H1 (cell line): ENCODE results near the gene SERTAD2. TPM values are rescaled to one million over a fixed set of nuclear protein-coding genes. Genes with fewer than 3 reads are reported as not detected.

Source experiments
- CTCF ChIA-PET: fragments of 300-600 bp; sonication (Branson Sonifier 250); formaldehyde crosslinking; loops from one replicate; lab custom pipeline; 2021; ENCODE audit not compliant: partially characterized antibody; lab: Charles Lee
- POLR2A ChIA-PET: fragments of 300-600 bp; sonication (Branson Sonifier 250); formaldehyde crosslinking; loops from one replicate; lab custom pipeline; 2021; ENCODE audit warnings: inconsistent platforms; ENCODE audit not compliant: partially characterized antibody; lab: Charles Lee
- DNase-seq, 2 experiments: peaks; one replicate each; pipeline versions ENCODE4 v3.0.0 to v3.0.0-alpha.2; 2010 to 2022; ENCODE audit warnings: low spot score in 2 of 2, low read depth in 1 of 2, mixed read lengths in 1 of 2
- FAIRE-seq: peaks from 2 replicates; lab custom pipeline; 2011; peaks lifted over from hg19 to GRCh38; lab: Jason Lieb, UNC
- H2AFZ ChIP-seq: 2 replicates; pipeline ENCODE4 v1.8.1; 2012; ENCODE audit warnings: low read length, inconsistent platforms
- H2AK5ac ChIP-seq: 2 replicates; pipeline ENCODE4 v1.6.1; 2013; ENCODE audit warnings: low read depth, low read length
- H2BK120ac ChIP-seq: replicated peaks from 2 replicates; pipeline ENCODE3; 2013; ENCODE audit warnings: low read depth, low read length, inconsistent platforms
- H2BK12ac ChIP-seq: 2 replicates; pipeline ENCODE4 v1.6.1; 2013; ENCODE audit warnings: low read depth, low read length
- H2BK15ac ChIP-seq: 2 replicates; pipeline ENCODE4 v1.6.1; 2013; ENCODE audit warnings: low read length
- H2BK20ac ChIP-seq: 2 replicates; pipeline ENCODE4 v1.6.1; 2013; ENCODE audit warnings: low read length
- H2BK5ac ChIP-seq: 2 replicates; pipeline ENCODE4 v1.6.1; 2013; ENCODE audit warnings: low read depth, low read length
- H3K14ac ChIP-seq: 2 replicates; pipeline ENCODE4 v1.6.1; 2013; ENCODE audit warnings: inconsistent platforms; ENCODE audit not compliant: insufficient read length
- H3K18ac ChIP-seq: 2 replicates; pipeline ENCODE4 v1.6.1; 2013; ENCODE audit warnings: low read length; ENCODE audit errors: extremely low read depth
- H3K23ac ChIP-seq: 2 replicates; pipeline ENCODE4 v1.6.1; 2013; ENCODE audit warnings: inconsistent platforms; ENCODE audit not compliant: insufficient read length
- H3K23me2 ChIP-seq: 2 replicates; pipeline ENCODE4 v1.6.1; 2013; ENCODE audit warnings: low read depth, low read length
- H3K27ac ChIP-seq: 2 replicates; pipeline ENCODE4 v1.6.1; 2011; ENCODE audit warnings: low read depth, low read length, inconsistent platforms
- H3K27me3 ChIP-seq, 4 experiments: replicated peaks in 1 of 4; 1 replicate in 1 of 4; 2 replicates in 3 of 4; pipeline versions ENCODE4 v1.6.1 to v1.8.1; 2011 to 2013; ENCODE audit warnings: low read length in 3 of 4, mild to moderate bottlenecking in 3 of 4, inconsistent platforms in 2 of 4, mixed read lengths in 2 of 4, moderate library complexity in 1 of 4; ENCODE audit not compliant: control insufficient read depth in 3 of 4, insufficient read depth in 3 of 4; ENCODE audit errors: extremely low read depth in 1 of 4
- H3K36me3 ChIP-seq, 4 experiments: 2 replicates each; pipeline versions ENCODE4 v1.6.1 to v1.8.1; 2011 to 2013; ENCODE audit warnings: mild to moderate bottlenecking in 4 of 4, low read length in 3 of 4, moderate library complexity in 2 of 4, control low read depth in 1 of 4, inconsistent platforms in 1 of 4; ENCODE audit not compliant: insufficient read depth in 4 of 4, control insufficient read depth in 2 of 4
- H3K4ac ChIP-seq: replicated peaks from 2 replicates; pipeline ENCODE3; 2013; ENCODE audit warnings: low read length, low read depth, mixed read lengths, inconsistent platforms; ENCODE audit not compliant: insufficient read length
- H3K4me1 ChIP-seq, 4 experiments: replicated peaks in 1 of 4; 1 replicate in 1 of 4; 2 replicates in 3 of 4; pipeline versions ENCODE4 v1.6.1 to v1.8.1; 2011 to 2013; ENCODE audit warnings: low read length in 3 of 4, inconsistent platforms in 2 of 4, mixed read lengths in 1 of 4; ENCODE audit not compliant: insufficient read depth in 4 of 4, control insufficient read depth in 3 of 4
- H3K4me2 ChIP-seq, 2 experiments: 2 replicates each; pipeline versions ENCODE4 v1.6.1 to v1.8.1; 2011 to 2013; ENCODE audit warnings: low read depth in 2 of 2, low read length in 2 of 2, control low read depth in 1 of 2, inconsistent platforms in 1 of 2, mild to moderate bottlenecking in 1 of 2; ENCODE audit not compliant: insufficient read depth in 1 of 2
- H3K4me3 ChIP-seq, 4 experiments: fragments of 200-600, 300-600 bp in 1 of 4; sonication (generic), shearing (Covaris generic), sonication (Bioruptor Twin) in 1 of 4; 2 replicates each; pipeline versions ENCODE4 v1.5.1 to v1.8.1; 2011 to 2016; ENCODE audit warnings: low read length in 4 of 4, low read depth in 3 of 4, control low read depth in 2 of 4, inconsistent platforms in 2 of 4, mild to moderate bottlenecking in 2 of 4, mixed read lengths in 1 of 4, moderate library complexity in 1 of 4; ENCODE audit not compliant: insufficient read depth in 2 of 4; ENCODE audit errors: extremely low read depth in 1 of 4
- H3K56ac ChIP-seq: replicated peaks from 2 replicates; pipeline ENCODE3; 2013; ENCODE audit warnings: low read depth, mild to moderate bottlenecking, mixed read lengths, low read length, inconsistent platforms; ENCODE audit not compliant: insufficient read length
- H3K79me1 ChIP-seq: 2 replicates; pipeline ENCODE4 v1.6.1; 2013; ENCODE audit warnings: low read depth, low read length, control low read depth
- H3K79me2 ChIP-seq, 2 experiments: 2 replicates each; pipeline versions ENCODE4 v1.6.1 to v1.8.1; 2012 to 2013; ENCODE audit warnings: low read length in 2 of 2, mild to moderate bottlenecking in 2 of 2, inconsistent platforms in 1 of 2; ENCODE audit not compliant: insufficient read depth in 2 of 2, control insufficient read depth in 1 of 2
- H3K9ac ChIP-seq, 4 experiments: replicated peaks in 1 of 4; 1 replicate in 1 of 4; 2 replicates in 3 of 4; pipeline versions ENCODE4 v1.6.1 to v1.8.1; 2011 to 2013; ENCODE audit warnings: low read depth in 3 of 4, low read length in 3 of 4, control low read depth in 2 of 4, mild to moderate bottlenecking in 2 of 4, moderate library complexity in 2 of 4, inconsistent platforms in 1 of 4; ENCODE audit errors: extremely low read depth in 1 of 4
- H3K9me3 ChIP-seq, 2 experiments: 2 replicates each; pipeline versions ENCODE4 v1.6.1 to v1.8.1; 2012 to 2013; ENCODE audit warnings: mild to moderate bottlenecking in 2 of 2, moderate library complexity in 2 of 2, control low read depth in 1 of 2, inconsistent platforms in 1 of 2, low read depth in 1 of 2, low read length in 1 of 2, mixed read lengths in 1 of 2; ENCODE audit not compliant: insufficient read depth in 2 of 2
- H4K20me1 ChIP-seq, 2 experiments: replicated peaks in 1 of 2; 2 replicates each; pipeline versions ENCODE3 to v1.8.1; 2011 to 2013; ENCODE audit warnings: inconsistent platforms in 2 of 2, low read length in 2 of 2, mild to moderate bottlenecking in 1 of 2; ENCODE audit not compliant: insufficient read depth in 2 of 2, control insufficient read depth in 1 of 2
- H4K5ac ChIP-seq: 2 replicates; pipeline ENCODE4 v1.6.1; 2013; ENCODE audit warnings: low read length, low read depth, mixed read lengths, inconsistent platforms; ENCODE audit not compliant: insufficient read length
- H4K8ac ChIP-seq: 2 replicates; pipeline ENCODE4 v1.8.0; 2013; ENCODE audit warnings: mild to moderate bottlenecking, moderate library complexity, low read length, inconsistent platforms; ENCODE audit not compliant: insufficient read depth; ENCODE audit errors: extremely low read depth
- H4K91ac ChIP-seq: replicated peaks from 2 replicates; pipeline ENCODE3; 2013; ENCODE audit warnings: low read length, mixed read lengths, inconsistent platforms; ENCODE audit not compliant: insufficient read length
- ASH2L ChIP-seq: fragments of 200-600, 300-600 bp; sonication (generic); IDR thresholded peaks from one replicate; pipeline ENCODE4 v1.7.1; 2017; ENCODE audit warnings: low read length
- BACH1 ChIP-seq: IDR thresholded peaks from 2 replicates; pipeline ENCODE4 v1.6.1; 2012; ENCODE audit warnings: low read length, improper control_type of control experiment
- BCL11A ChIP-seq, 2 experiments: IDR thresholded peaks; one replicate each; pipeline ENCODE4 v1.6.1; 2011; ENCODE audit warnings: low read depth in 2 of 2, low read length in 2 of 2, mild to moderate bottlenecking in 2 of 2
- BRCA1 ChIP-seq: IDR thresholded peaks from 2 replicates; pipeline ENCODE4 v1.6.1; 2012; ENCODE audit warnings: low read depth, low read length, improper control_type of control experiment
- CHD1 ChIP-seq: IDR thresholded peaks from 2 replicates; pipeline ENCODE4 v1.6.1; 2012; ENCODE audit warnings: low read depth, low read length, improper control_type of control experiment
- EP300 ChIP-seq, 2 experiments: IDR thresholded peaks; 1 replicate in 1 of 2; 2 replicates in 1 of 2; pipeline ENCODE4 v1.6.1; 2011 to 2012; ENCODE audit warnings: low read depth in 2 of 2, low read length in 2 of 2, mild to moderate bottlenecking in 2 of 2, borderline replicate concordance in 1 of 2, inconsistent platforms in 1 of 2, moderate library complexity in 1 of 2
- EZH2 ChIP-seq: fragments of 200-600 bp; sonication (generic); IDR thresholded peaks from 2 replicates; pipeline ENCODE4 v1.7.1; 2012; ENCODE audit warnings: low read depth, mild to moderate bottlenecking, moderate library complexity, low read length, inconsistent platforms; ENCODE audit not compliant: severe bottlenecking
- GABPA ChIP-seq: IDR thresholded peaks from 2 replicates; pipeline ENCODE4 v1.6.1; 2011; ENCODE audit warnings: mild to moderate bottlenecking, low read length, moderate library complexity, borderline replicate concordance; ENCODE audit not compliant: insufficient read depth
- PHF8 ChIP-seq: fragments of 200-600 bp; sonication (generic); conservative IDR thresholded peaks from 2 replicates; pipeline ENCODE4 v1.7.1; 2012; ENCODE audit warnings: low read depth, mild to moderate bottlenecking, inconsistent platforms, low read length, moderate library complexity
- SIX5 ChIP-seq: IDR thresholded peaks from 2 replicates; pipeline ENCODE4 v1.6.1; 2011; ENCODE audit warnings: mild to moderate bottlenecking, low read depth, low read length
- TAF1 ChIP-seq: IDR thresholded peaks from 2 replicates; pipeline ENCODE4 v1.6.1; 2011; ENCODE audit warnings: mild to moderate bottlenecking, low read depth, low read length
- TBP ChIP-seq: IDR thresholded peaks from 2 replicates; pipeline ENCODE4 v1.6.1; 2011; ENCODE audit warnings: low read depth, low read length, improper control_type of control experiment
- USF2 ChIP-seq: IDR thresholded peaks from 2 replicates; pipeline ENCODE4 v1.6.1; 2011; ENCODE audit warnings: low read length, improper control_type of control experiment
- YY1 ChIP-seq: IDR thresholded peaks from 2 replicates; pipeline ENCODE4 v1.6.1; 2011; ENCODE audit warnings: low read depth, mild to moderate bottlenecking, low read length
- ZNF274 ChIP-seq: IDR thresholded peaks from 2 replicates; pipeline ENCODE4 v1.7.0; 2012; ENCODE audit warnings: low read length, borderline replicate concordance; ENCODE audit errors: extremely low read depth
- polyA plus RNA-seq, 7 experiments: library from polyadenylated mRNA; depleted of rRNA in 3 of 7; stranded (reverse) in 5 of 7; unstranded in 2 of 7; fragments of >200 nt in 5 of 7; fragments of 200-250 nt in 2 of 7; gene quantifications; 1 replicate in 5 of 7; 2 replicates in 1 of 7; 4 replicates in 1 of 7; pipeline versions ENCODE4 v1.2.1 to v1.2.3, GENCODE V29; 2011 to 2013; ENCODE audit warnings: missing spikeins in 2 of 7, mixed read lengths in 2 of 7
- total RNA-seq: library from RNA; stranded (reverse); fragmentation: NEBNext Ultra II Directional; extraction: Animal tissue kit (Norgen Biotek cat#: 25700); gene quantifications from 2 replicates; pipeline ENCODE4 v1.2.1, GENCODE V29; 2021

The SERTAD2 gene
- total and polyA plus RNA-seq, 2 of the 8 experiments (the other 6 are each of a cell fraction or from before 2014, with no cell fraction given) = 2.9 to 4.5 TPM

GRCh38 chr2:64670047-64670446 lies 16.3 kb upstream of the SERTAD2 start:
- H4K91ac ChIP-seq = no peak overlapping the region
- H2AK5ac ChIP-seq = no peak overlapping the region
- H3K4me3 ChIP-seq = no peak overlapping the region
- no peaks in the 10 kb centered on the region for H3K23me2 ChIP-seq
- no peaks in the 10 kb centered on the region for H3K79me2 ChIP-seq
- H3K4me2 ChIP-seq = no peak overlapping the region
- H3K56ac ChIP-seq = no peak overlapping the region
- H3K79me1 ChIP-seq = no peaks in the 10 kb centered on the region
- no peaks in the 10 kb centered on the region for H3K36me3 ChIP-seq
- no peak overlapping the region for H3K23ac ChIP-seq
- H2BK12ac ChIP-seq = no peak overlapping the region
- H2BK20ac ChIP-seq = no peak overlapping the region
- no peak overlapping the region for H2BK5ac ChIP-seq
- FAIRE-seq = no peak
- H3K27ac ChIP-seq = no peak overlapping the region
- ChIA-PET POLR2A (no interaction called here), CTCF (interaction anchor here (0.7 to 1.1 kb wide), 2 partner anchors 194 to 197 kb away, joined by 3 to 6 read pairs; no protein-coding TSS in a partner anchor)
- DNase-seq = no peak
- H2AFZ ChIP-seq = no peak overlapping the region
- H3K27me3 ChIP-seq = peaks cover 0 to 3% (median under 1%) of the 10 kb centered on the region in 4 experiments; a peak in 2 of 7 replicates
- no peak overlapping the region for H3K9ac ChIP-seq
- H2BK120ac ChIP-seq = no peak overlapping the region
- no peaks in the 10 kb centered on the region for H3K9me3 ChIP-seq
- peaks cover 0 to 8% (median 3%) of the 10 kb centered on the region in 4 experiments; a peak in 4 of 7 replicates for H3K4me1 ChIP-seq
- H4K8ac ChIP-seq = no peak overlapping the region
- no peak overlapping the region for H2BK15ac ChIP-seq
- no peak overlapping the region for H3K18ac ChIP-seq
- no peak overlapping the region for H3K14ac ChIP-seq
- no peak overlapping the region for H4K5ac ChIP-seq
- no peak overlapping the region for H3K4ac ChIP-seq
- no peaks in the 10 kb centered on the region for H4K20me1 ChIP-seq
- no peak for TF ChIP-seq BACH1
- no peak for TF ChIP-seq EZH2
- no peak for TF ChIP-seq TBP
- TF ChIP-seq CHD1 = no peak
- TF ChIP-seq PHF8 = no peak
- no peak for TF ChIP-seq SIX5
- TF ChIP-seq EP300 (IDR thresholded peaks at IDR 0.05; ENCODE audit: borderline replicate concordance in 1 of 2, low read depth in 2 of 2, low read length in 2 of 2) = no peak
- TF ChIP-seq GABPA = no peak
- no peak for TF ChIP-seq USF2
- TF ChIP-seq BRCA1 = no peak
- no peak for TF ChIP-seq ZNF274
- no peak for TF ChIP-seq BCL11A (IDR thresholded peaks at IDR 0.05; ENCODE audit: low read depth in 2 of 2, low read length in 2 of 2)
- TF ChIP-seq TAF1 = no peak
- no peak for TF ChIP-seq YY1
- TF ChIP-seq ASH2L = no peak
